ENCODE results near the gene ZYG11B.
"Not testable (repeated sequence)": the region's sequence is repeated elsewhere in the genome, so short reads cannot be mapped to it uniquely, and the experiment has no call there.

ZYG11B gene

DNA sequence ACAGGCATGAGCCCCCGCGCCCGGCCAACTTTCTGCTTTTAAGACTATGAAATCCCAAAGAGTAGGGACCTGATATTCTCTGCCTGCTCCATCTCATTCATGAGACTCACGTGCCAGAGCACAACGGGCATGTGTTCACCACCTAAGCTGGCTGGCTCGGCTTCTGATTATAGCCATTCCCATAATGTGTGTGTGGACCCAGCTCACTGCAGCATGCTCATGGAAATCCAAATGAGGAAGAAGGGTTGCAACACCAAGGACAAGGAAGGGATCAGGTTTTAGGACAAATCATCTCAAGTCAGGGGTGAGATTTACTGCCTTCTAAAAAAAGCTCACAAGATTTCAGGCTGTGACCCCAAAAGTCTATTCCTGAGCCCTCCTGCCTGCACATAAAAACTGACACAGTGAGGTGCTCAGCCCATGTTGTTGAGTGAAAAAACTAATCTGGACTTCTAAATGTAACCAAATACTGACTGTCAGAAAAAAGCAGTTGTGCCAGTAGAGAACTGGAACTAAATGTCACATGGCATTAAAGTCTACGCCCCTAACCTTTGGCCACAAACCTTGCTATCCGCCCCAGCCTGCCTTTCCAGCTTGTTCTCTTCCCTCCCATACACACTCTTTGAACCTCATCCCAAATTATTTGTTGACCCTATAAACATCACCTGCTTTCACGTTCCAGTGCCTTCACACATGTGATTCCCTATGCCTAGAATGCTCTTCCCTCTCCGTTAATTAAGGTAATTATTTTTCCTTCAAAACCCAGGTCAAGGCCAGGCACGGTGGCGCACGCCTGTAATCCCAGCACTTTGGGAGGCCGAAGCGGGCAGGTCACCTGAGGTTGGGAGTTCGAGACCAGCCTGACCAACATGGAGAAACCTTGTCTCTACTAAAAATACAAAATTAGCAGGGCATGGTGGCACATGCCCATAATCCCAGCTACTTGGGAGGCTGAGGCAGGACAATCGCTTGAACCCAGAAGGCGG is 19.0 kb upstream of the ZYG11B start:
- FAIRE-seq: no peak

DNA sequence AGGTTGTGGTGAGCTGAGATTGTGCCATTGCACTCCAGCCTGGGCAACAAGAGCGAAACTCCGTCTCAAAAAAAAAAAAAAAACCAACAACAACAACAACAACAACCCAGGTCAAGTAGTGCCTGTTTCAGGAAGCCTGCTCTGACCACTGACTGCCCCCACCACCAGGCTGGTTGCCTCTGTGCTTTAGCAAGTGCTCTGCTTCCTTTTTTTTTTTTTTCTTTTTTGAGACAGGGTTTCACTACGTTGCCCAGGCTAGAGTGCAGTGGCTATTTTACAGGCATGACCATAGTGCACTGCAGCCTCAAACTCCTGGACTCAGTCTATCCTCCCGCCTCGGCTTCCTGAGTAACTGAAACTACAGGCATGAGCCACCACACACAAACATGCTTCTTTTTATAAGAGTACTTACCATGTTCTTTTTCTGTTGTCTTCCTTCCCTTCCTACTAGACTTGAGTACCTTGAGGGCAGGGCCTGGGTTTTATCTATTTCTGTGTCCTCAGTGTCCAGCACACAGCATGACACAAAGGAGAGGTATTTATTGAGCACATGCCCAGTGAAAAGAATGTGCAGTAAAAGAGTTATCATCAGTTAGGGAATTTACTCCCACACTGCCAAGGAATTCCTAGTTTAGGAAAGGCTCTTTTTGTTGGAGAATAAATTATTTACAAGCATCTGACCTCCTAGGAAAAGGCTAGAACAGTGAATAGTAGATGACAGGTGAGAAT is 18.2 kb upstream of the ZYG11B start:
- DNase-seq (ENCODE audit: low spot score) (peak; percentile 37), FAIRE-seq (no peak)

More for the DNA sequence above, 19.0 kb upstream of the ZYG11B start:
- no peak for DNase-seq (ENCODE audit: low spot score)

DNA sequence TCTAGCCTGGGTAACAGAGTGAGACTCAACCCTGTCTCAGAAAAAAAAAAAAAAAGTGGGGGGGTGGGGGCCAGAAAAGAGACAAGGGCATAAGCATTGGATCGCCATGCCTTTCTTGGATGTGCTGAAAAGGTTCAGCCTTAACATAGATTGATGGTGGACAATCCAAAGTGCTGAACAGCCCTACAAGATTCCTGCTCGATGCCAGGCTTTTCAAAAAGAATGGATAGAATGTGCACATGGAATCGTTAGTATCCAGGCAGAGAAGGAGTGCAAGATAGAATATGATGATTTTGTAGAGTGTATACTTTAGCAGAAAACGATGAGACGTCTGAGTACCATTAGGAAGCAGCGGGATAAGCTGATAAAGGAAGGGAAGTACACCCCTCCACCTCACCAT is 17.2 kb upstream of the ZYG11B start:
- FAIRE-seq (no peak), DNase-seq (ENCODE audit: low spot score) (no peak)

DNA sequence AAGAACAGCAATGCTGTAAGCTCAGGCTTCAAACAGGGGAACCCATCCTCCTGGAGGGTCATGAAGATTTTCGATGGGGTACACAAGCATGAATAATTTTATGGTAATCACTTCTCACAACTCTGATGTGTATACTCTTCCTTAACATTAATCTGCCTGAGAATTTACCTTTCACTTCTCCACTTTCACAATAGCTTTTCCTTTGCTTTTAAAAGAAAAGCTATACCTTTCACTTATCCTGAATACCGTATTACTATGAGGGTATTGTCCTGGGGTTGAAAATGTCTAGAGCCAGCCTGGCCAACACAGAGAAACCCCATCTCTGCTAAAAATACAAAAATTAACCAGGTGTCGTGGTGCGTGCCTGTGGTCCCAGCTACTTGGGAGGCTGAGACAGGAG is 12.7 kb upstream of the ZYG11B start:
- FAIRE-seq (no peak), DNase-seq (ENCODE audit: low spot score) (no peak)

DNA sequence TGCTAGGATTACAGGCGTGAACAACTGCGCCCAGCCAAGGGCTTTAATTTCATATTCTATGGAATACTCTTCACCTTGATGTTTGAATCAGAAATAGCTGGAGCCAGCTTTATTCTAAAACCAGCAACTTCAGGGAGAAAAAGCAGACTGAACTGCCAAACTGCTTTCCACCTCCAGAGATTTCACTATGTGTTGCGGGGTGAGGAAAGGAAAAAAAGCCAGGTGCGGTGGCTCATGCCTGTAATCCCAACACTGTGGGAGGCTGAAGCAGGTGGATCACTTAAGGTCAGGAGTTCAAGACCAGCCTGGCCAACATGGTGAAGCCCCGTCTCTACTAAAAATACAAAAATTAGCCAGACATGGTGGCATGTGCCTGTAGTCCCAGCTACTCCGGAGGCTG is 11.0 kb upstream of the ZYG11B start:
- DNase-seq (ENCODE audit: low spot score); FAIRE-seq: not testable (repeated sequence)

DNA sequence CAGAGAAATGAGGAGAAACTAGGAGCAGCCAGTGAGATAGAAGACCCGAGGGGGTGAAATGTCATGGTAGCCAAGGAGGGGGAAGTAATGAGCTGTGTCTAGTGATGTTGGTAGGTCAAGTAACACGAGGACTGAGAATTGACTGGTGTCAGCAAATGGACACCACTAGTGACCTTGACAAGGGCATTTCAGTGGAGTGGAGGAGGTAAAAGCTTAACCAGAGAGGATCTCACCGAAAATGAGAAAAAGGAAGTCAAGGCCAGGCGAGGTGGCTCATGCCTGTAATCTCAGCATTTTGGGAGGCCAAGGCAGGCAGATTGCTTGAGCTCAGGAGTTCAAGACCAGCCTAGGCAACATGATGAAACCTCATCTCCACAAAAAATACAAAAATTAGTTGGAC is 3.0 kb upstream of the ZYG11B start:
- no peak for FAIRE-seq
- no peak for DNase-seq (ENCODE audit: low spot score)

DNA sequence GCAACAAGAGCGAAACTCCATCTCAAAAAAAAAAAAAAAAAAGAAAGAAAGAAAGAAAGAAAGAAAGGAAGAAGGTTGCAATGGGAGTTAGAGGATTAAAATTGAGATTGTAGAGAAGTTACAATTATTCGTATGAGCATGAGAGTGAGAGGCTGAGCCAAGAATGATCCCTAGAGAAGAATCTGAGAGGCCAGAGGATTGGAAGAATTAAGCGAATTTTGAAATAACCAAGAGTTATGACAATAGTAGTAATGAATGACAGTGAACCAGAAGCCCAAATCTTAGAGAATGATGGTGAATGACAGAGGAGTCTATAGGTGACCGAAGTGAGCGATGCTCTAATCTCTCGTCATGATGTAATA is 369 bp upstream of the ZYG11B start:
- DNase-seq (ENCODE audit: low spot score): peak; percentile 18
- no peak for FAIRE-seq

DNA sequence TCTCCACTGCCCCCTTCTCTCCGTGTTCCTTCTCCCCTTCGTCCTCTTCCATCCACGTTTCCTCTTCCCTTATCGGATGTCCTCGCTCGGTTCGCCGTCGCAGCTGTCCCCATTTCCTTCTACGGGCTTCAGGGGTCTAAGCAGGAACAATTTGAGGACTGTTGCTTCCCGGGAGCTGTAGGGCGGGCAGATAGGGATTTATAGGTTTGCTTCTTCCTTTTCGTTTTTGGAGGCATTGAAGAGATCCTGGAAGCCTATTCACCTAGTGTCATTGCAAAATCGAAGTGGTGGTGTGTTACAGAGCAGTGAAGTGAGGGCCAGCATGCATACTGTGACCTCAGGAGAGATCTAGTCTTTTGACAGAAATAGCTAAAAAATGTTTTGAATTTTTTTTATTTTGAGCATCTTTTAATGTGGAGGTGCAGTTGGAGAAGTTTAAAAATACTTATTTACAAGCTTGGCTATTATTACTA is 897 bp downstream of the ZYG11B start:
- FAIRE-seq (no peak), DNase-seq (ENCODE audit: low spot score) (peak; percentile 13)

DNA sequence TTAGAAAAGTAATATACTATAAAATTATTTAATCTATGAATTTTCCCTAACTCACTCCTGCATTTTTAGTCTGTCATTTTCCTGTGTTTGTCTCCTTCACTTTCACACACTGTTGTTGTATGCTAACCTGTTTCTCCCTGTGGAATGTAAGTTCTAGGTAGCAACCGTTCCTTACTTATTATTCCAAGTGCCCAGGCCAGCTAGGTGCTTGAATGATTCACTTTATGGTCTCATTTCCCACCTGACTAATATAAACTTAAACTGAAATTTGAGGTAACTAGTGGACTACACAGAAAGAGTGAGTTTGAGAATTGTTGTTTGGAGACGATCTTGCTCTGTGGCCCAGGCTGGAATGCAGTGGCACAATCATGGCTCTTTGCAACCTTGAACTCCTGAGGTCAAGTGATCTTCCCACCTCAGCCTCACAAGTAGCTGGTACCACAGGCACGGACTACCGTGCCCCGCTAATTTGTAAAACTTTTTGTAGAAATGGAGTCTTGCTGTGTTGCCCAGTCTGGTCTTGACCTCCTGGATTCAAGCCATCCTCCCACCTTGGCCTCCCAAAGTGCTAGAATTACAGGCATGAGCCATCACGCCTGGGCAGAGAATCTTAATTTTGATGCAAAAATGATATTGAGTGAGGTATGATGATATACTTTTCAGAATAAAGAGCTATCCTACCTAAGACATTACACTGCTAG is 1.9 kb downstream of the ZYG11B start:
- no peak for FAIRE-seq
- no peak for DNase-seq (ENCODE audit: low spot score)

DNA sequence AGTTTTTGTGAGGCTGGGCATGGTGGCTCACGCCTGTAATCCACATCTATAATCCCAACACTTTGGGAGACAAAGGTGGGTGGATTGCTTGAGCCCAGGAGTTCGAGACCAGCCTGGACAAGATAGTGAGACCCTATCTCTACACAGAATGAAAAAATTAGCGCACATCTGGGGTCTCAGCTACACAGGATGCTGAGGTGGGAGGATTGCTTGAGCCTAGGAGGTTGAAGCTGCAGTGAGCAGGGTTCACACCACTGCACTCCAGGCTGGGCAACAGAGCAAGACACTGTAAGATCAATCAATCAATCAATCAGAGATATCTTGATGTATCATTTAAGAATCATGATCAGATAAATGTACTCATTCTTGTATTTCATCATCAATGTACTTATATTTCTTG is 7.1 kb downstream of the ZYG11B start:
- no peak for DNase-seq (ENCODE audit: low spot score)
- no peak for FAIRE-seq

DNA sequence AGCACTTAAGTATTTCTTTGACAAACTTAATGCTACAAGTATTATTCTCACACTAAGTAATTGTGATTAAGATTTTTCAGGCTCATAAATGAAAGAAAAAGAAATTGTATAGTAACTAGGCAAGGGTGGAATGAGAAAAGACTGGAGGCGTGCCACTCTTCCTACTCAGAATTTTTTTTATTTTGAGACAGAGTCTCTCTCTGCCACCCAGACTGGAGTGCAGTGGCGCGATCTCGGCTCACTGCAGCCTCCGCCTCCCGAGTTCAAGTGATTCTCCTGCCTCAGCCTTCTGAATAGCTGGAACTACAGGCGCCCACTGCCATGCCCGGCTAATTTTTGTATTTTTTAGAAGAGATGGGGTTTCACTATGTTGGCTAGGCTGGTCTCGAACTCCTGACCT is 9.1 kb downstream of the ZYG11B start:
- DNase-seq (ENCODE audit: low spot score); FAIRE-seq: not testable (repeated sequence)

DNA sequence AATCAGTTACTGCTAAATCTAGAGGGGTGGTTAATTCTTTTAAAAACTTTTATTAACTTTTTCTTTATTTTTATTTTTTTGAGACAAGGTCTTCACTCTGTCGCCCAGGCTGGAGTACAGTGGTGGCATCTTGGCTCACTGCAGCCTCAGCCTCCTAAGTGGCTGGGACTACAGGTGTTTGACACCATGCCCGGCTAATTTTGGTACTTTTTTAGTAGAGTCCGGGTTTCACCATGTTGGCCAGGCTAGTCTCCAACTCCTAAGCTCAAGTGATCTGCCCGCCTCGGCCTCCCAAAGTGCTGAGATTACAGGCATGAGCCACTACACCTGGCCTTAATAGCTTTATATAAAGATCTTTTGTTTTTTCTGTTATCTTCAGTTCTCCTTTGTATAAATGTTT is 11.9 kb downstream of the ZYG11B start:
- FAIRE-seq: no peak
- DNase-seq (ENCODE audit: low spot score): no peak

DNA sequence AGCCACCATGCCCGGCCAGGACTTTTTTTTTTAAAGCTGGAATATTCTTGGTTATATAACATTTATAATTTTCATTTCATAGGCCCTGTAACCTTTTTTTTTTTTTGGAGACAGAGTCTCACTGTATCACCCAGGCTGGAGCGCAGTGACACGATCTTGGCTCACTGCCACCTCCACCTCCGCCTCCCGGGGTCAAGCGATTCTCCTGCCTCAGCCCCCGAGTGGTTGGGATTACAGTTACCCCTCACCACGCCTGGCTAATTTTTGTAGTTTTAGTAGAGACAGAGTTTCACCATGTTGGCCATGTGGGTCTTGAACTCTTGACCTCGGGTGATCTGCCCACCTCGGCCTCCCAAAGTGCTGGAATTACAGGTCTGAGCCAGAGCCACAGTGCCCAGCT is 12.6 kb downstream of the ZYG11B start:
- FAIRE-seq (no peak), DNase-seq (ENCODE audit: low spot score) (no peak)

DNA sequence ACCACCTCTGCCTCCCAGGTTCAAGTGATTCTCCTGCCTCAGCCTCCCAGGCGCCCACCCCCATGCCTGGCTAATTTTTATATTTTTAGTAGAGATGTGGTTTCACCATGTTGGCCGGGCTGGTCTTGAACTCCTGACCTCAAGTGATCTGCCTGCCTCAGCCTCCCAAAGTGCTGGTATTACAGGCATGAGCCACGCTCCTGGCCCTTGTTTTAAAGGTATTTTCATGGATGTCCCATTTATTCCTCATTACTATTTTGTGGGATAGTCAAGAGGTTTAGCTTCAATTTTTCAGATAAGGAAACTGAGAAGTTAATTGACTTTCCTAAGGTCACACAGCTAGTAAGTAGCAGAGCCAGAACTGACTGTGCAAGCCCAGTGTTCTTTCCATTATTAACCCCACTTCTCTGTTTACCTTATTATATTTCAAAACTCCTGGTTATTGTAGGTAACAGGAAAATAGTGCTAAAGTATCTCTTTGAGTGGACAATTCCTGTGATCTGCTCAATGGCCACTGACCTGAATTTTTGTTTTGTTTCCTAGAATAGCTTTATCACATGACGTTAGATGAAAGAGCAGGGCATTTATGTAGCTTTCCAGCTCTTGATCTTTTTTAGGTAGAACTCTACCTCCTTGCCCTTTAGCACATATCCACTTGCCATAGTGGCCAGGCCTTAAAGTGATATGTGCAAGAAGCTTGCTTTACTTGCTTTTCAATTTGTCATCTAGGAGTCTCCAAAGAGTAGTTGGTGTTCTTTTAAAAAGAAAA is 13.6 kb downstream of the ZYG11B start:
- FAIRE-seq (no peak), DNase-seq (ENCODE audit: low spot score) (no peak)

DNA sequence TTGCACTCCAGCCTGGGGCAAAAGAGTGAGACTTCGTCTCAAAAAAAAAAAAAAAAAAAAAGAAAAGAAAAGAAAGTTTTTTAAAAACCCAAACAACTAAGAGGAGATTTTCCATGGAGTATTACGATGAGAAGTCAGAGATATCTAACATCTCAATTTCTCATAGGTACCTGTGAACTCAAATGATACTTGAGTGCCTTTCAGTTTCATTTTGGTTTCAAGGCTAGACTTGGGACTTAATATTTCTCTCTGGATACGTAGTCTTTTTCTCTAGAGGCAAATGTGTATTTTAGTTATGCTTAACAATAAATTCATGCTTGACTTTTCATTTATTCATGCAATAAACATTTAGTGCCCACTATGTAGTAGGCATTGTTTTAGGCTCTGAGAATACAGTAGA is 15.0 kb downstream of the ZYG11B start:
- DNase-seq (ENCODE audit: low spot score): no peak
- no peak for FAIRE-seq

DNA sequence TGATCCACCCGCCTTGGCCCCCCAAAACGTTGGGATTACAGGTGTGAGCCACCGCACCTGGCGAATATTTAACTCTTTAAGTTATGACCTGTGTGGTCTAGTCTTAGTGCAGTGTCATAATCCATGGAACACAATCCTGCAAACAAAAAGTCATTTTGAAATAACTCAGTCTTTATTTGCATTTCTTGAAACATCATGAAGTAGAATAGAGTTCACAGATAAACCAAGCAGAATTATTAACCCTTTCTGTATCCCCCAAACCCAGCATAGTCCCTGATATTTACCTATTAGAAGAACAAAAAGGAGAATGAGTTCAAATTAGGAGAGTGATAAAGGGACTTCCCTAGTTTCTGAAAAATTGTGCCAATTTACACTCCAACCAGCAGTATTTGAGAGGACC is 19.9 kb downstream of the ZYG11B start:
- FAIRE-seq (no peak), DNase-seq (ENCODE audit: low spot score) (no peak)

DNA sequence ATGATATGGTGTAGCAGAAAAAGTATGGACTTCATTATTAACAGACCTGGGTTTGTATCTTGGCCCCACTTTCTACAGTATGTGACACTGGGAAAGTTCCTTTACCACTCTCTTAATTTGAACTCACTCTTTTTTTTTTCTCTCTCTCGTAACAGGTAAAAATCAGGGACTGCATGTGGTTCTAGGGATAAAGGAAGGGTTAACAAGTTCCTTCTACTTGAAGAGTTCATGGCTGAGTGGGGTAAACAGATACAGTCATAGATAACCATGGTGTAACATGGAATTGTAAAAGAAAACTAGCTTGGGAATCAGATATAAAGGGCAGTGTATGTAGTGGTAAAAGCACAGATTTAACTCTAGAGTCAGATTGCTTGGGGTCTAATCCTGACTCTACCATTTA is 21.2 kb downstream of the ZYG11B start:
- no peak for FAIRE-seq
- DNase-seq (ENCODE audit: low spot score): no peak

DNA sequence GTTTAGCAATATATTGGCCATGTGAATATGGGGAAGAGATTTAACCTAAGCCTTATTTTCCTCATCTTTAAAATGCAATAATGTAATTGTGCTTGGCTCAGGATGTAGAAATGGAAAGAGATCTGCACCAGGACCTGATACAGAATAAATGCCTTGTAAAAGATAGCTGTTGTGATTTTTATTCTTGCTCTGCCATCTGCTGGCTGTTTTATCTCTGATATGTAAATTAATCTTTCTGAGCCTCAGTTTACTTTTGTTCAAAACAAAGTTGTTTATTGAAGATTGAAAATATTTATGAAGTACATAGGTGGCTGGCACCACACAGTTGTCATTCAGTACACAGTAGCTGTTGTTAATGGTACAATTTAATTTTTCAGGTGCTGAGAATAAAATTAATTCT is 21.9 kb downstream of the ZYG11B start:
- no peak for FAIRE-seq
- DNase-seq (ENCODE audit: low spot score): no peak

DNA sequence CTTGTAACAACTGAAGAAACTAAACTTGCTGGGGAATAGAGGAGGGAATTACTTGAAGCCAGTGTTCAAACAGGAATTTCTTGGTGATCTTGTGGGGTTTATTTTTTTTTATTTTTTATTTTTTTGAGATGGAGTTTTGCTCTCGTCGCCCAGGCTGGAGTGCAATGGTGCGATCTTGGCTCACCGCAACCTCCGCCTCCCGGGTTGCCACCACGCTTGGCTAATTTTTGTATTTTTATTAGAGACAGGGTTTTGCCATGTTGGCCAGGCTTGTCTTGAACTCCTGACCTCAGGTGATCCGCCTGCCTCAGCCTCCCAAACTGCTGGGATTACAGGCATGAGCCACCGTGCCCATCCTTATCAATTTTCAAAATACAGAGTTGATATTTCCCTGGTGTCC is 23.2 kb downstream of the ZYG11B start:
- FAIRE-seq; DNase-seq (ENCODE audit: low spot score): not testable (repeated sequence)

DNA sequence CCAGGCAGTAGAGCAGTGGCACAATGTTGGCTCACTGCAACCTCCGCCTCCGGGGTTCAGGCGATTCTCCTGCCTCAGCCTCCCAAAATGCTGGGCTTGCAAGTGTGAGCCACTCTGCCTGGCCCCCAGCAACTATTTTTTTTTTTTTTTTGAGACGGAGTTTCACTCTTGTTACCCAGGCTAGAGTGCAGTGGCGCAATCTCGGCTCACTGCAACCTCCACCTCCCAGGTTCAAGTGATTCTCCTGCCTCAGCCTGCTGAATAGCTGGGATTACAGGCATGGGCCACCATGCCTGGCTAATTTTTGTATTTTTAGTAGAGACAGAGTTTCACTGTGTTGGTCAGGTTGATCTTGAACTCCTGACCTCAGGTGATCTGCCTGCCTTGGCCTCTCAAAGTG is 23.9 kb downstream of the ZYG11B start:
- DNase-seq (ENCODE audit: low spot score); FAIRE-seq: not testable (repeated sequence)
